Neuronal stem cell (in vitro differentiated cells): ENCODE data around the gene TMTC2.

ENCODE experiments used
- DNase-seq: peaks from one replicate; pipeline ENCODE4 v3.0.0-alpha.2; 2013; ENCODE audit warnings: low spot score
- H2AFZ ChIP-seq: one replicate; pipeline ENCODE4 v1.6.1; 2013; ENCODE audit warnings: mild to moderate bottlenecking, low read length, inconsistent platforms
- H2AK5ac ChIP-seq: 2 replicates; pipeline ENCODE4 v1.6.1; 2013; ENCODE audit warnings: low read depth, mild to moderate bottlenecking, inconsistent platforms, low read length, moderate library complexity, mixed read lengths
- H2BK120ac ChIP-seq: 2 replicates; pipeline ENCODE4 v1.6.1; 2013; ENCODE audit warnings: low read depth, mild to moderate bottlenecking, inconsistent platforms, low read length, moderate library complexity, mixed read lengths
- H2BK12ac ChIP-seq: one replicate; pipeline ENCODE4 v1.6.1; 2013; ENCODE audit warnings: low read length, inconsistent platforms
- H2BK15ac ChIP-seq: 2 replicates; pipeline ENCODE4 v1.6.1; 2013; ENCODE audit warnings: mild to moderate bottlenecking, low read length, inconsistent platforms, mixed read lengths
- H2BK5ac ChIP-seq: one replicate; pipeline ENCODE4 v1.6.1; 2013; ENCODE audit warnings: inconsistent platforms, mild to moderate bottlenecking, low read length, moderate library complexity
- H3K14ac ChIP-seq: one replicate; pipeline ENCODE4 v1.6.1; 2013; ENCODE audit warnings: low read length, inconsistent platforms
- H3K18ac ChIP-seq: 2 replicates; pipeline ENCODE4 v1.6.1; 2013; ENCODE audit warnings: low read length, inconsistent platforms
- H3K23ac ChIP-seq: 2 replicates; pipeline ENCODE4 v1.6.1; 2013; ENCODE audit warnings: low read depth, mild to moderate bottlenecking, mixed read lengths, low read length, inconsistent platforms; ENCODE audit not compliant: poor library complexity
- H3K27ac ChIP-seq: replicated peaks from 3 replicates; pipeline ENCODE4 v1.5.1; 2013; ENCODE audit warnings: low read length, inconsistent platforms
- H3K27me3 ChIP-seq, 3 experiments: 2 replicates each; pipeline ENCODE4 v1.6.1; 2013; ENCODE audit warnings: low read length in 3 of 3, mild to moderate bottlenecking in 2 of 3, inconsistent platforms in 1 of 3, low read depth in 1 of 3, mixed read lengths in 1 of 3, moderate library complexity in 1 of 3; ENCODE audit not compliant: control insufficient read depth in 3 of 3, insufficient read depth in 3 of 3
- H3K36me3 ChIP-seq, 2 donors: replicated peaks in 1 of 2; 2 replicates each; pipeline ENCODE4 v1.6.1; 2013; ENCODE audit warnings: low read length in 2 of 2; ENCODE audit not compliant: control insufficient read depth in 2 of 2, insufficient read depth in 2 of 2
- H3K4ac ChIP-seq: 2 replicates; pipeline ENCODE4 v1.6.1; 2013; ENCODE audit warnings: inconsistent platforms, mild to moderate bottlenecking, low read length, moderate library complexity
- H3K4me1 ChIP-seq, 2 donors: 1 replicate in 1 of 2; 2 replicates in 1 of 2; pipeline ENCODE4 v1.6.1; 2013; ENCODE audit warnings: low read length in 2 of 2, low read depth in 1 of 2; ENCODE audit not compliant: control insufficient read depth in 2 of 2, insufficient read depth in 1 of 2
- H3K4me2 ChIP-seq: one replicate; pipeline ENCODE4 v1.6.1; 2013; ENCODE audit warnings: mild to moderate bottlenecking, low read length, inconsistent platforms; ENCODE audit not compliant: insufficient read depth, poor library complexity, severe bottlenecking
- H3K4me3 ChIP-seq, 2 donors: 2 replicates each; pipeline ENCODE4 v1.5.1; 2013; ENCODE audit warnings: low read length in 2 of 2, mild to moderate bottlenecking in 2 of 2, inconsistent platforms in 1 of 2, moderate library complexity in 1 of 2
- H3K79me1 ChIP-seq: one replicate; pipeline ENCODE4 v1.6.1; 2013; ENCODE audit warnings: low read depth, mild to moderate bottlenecking, inconsistent platforms, low read length, moderate library complexity
- H3K9ac ChIP-seq: one replicate; pipeline ENCODE4 v1.6.1; 2013; ENCODE audit warnings: mild to moderate bottlenecking, low read depth, low read length, inconsistent platforms; ENCODE audit not compliant: poor library complexity
- H3K9me3 ChIP-seq, 2 donors: replicated peaks in 1 of 2; 2 replicates each; pipeline versions ENCODE3 to v1.6.1; 2013; ENCODE audit warnings: low read length in 2 of 2, mild to moderate bottlenecking in 2 of 2, inconsistent platforms in 1 of 2, low read depth in 1 of 2, mixed read lengths in 1 of 2, moderate library complexity in 1 of 2; ENCODE audit not compliant: control insufficient read depth in 2 of 2, insufficient read depth in 1 of 2
- H4K8ac ChIP-seq: one replicate; pipeline ENCODE4 v1.6.1; 2013; ENCODE audit warnings: low read depth, mild to moderate bottlenecking, inconsistent platforms, low read length, moderate library complexity
- H4K91ac ChIP-seq: one replicate; pipeline ENCODE4 v1.6.1; 2013; ENCODE audit warnings: low read length, low read depth, mild to moderate bottlenecking, inconsistent platforms; ENCODE audit not compliant: poor library complexity
- WGBS, 2 donors: extraction: QIAGEN DNeasy Blood & Tissue Kit; methylation state at CpG; one replicate each; pipeline ENCODE4 v1.1.7; 2013; ENCODE audit warnings: missing lambda C conversion rate in 2 of 2, mixed read lengths in 1 of 2; ENCODE audit not compliant: insufficient read length in 2 of 2, insufficient replicate concordance in 1 of 2; ENCODE audit errors: extremely low coverage in 2 of 2; 5-methylcytosine and 5-hydroxymethylcytosine counted together

TMTC2 gene

GRCh38 chr12:82740129-82741000 lies 53.7 kb downstream of the TMTC2 start:
- no peak overlapping the region for H4K91ac ChIP-seq
- H2BK120ac ChIP-seq = no peak overlapping the region
- no peak overlapping the region for H3K27ac ChIP-seq
- H2AFZ ChIP-seq = no peak overlapping the region
- peaks cover 5 to 11% of the 10 kb centered on the region in 2 donors for H3K4me1 ChIP-seq
- no peak overlapping the region for H3K14ac ChIP-seq
- no peak for DNase-seq
- H2BK12ac ChIP-seq = no peak overlapping the region
- peaks cover 0 to 5% of the 10 kb centered on the region in 2 donors for H3K9me3 ChIP-seq
- no peak overlapping the region for H3K18ac ChIP-seq
- H3K27me3 ChIP-seq = no peaks in the 10 kb centered on the region
- WGBS, 2 donors = no CpG with 5 or more reads among the region's 7 CpGs
- H2AK5ac ChIP-seq = no peak overlapping the region
- no peak overlapping the region for H3K9ac ChIP-seq
- H2BK5ac ChIP-seq = no peak overlapping the region
- no peak overlapping the region for H3K4me2 ChIP-seq
- peaks cover 1 to 72% of the 10 kb centered on the region in 2 donors for H3K36me3 ChIP-seq
- H3K23ac ChIP-seq = no peak overlapping the region
- H4K8ac ChIP-seq = no peak overlapping the region
- no peak overlapping the region for H3K4ac ChIP-seq
- no peak overlapping the region for H2BK15ac ChIP-seq
- H3K4me3 ChIP-seq = no peak overlapping the region
- no peaks in the 10 kb centered on the region for H3K79me1 ChIP-seq

DNA sequence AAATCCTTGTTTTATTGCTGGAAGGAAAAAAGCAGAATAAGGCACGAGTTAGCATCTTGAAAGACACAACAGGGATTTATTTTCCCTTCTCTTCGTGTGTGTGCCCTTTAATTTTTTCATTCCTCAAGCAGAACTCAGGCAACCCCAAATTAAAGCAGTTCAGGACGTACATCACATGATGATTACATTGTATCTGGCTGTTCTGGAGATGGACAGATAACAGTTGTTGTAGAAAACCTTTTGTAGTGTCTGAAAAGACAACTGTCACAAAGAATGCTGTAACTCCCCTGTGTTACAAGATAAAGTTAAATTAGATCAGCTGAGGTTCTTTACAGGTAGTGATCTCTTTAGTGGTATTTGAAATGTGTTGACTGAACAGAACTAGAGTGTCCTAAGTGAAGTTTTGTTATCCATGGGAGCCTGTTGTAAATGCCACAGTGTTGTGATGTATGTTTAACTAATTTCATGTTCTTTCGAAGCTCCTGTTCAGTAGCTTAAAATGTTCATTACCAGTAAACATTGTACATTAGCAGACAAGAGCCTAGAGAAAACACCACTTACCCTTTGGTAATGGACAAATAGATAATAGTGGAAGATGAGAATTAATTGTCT lies 58.5 kb downstream of the TMTC2 start:
- Histone ChIP-seq H2BK5ac (no peak overlapping the region), H3K14ac (no peak overlapping the region), H2BK12ac (no peak overlapping the region), H3K9ac (no peak overlapping the region), H3K4me3 (no peak overlapping the region), H3K27ac (no peak overlapping the region), H2AFZ (peak overlapping the region; percentile 34), H3K79me1 (no peaks in the 10 kb centered on the region), H4K8ac (no peak overlapping the region), H2AK5ac (no peak overlapping the region), H2BK15ac (no peak overlapping the region), H3K9me3 (peaks cover 0 to 5% of the 10 kb centered on the region in 2 donors), H3K27me3 (no peaks in the 10 kb centered on the region), H3K18ac (no peak overlapping the region), H3K4ac (no peak overlapping the region), H3K4me1 (peaks cover 5 to 14% of the 10 kb centered on the region in 2 donors), H2BK120ac (no peak overlapping the region), H4K91ac (no peak overlapping the region), H3K23ac (no peak overlapping the region), H3K4me2 (no peak overlapping the region), H3K36me3 (peaks cover 0 to 60% of the 10 kb centered on the region in 2 donors)
- WGBS, 2 donors = no CpG with 5 or more reads among the region's 4 CpGs
- DNase-seq = no peak

DNA sequence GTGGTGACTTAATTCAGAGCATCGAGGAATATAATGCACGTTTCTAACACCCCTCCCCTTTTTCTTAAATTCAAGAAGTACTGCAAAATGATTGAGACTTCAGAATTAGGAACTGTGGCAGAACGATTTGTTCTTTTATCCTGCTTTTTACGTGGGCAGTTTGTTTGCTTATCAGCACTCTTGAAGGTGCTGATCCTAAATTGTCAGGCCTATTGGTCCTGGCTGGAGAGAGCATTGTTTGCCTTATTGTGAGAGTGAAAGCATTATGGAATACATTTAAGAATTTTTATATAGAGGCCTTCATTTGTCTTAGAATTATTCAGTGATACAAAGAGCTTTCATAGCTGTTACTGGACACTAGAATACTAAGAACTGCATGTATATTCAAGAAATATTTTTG lies 59.1 kb downstream of the TMTC2 start:
- no peak overlapping the region for H4K91ac ChIP-seq
- H3K79me1 ChIP-seq = no peaks in the 10 kb centered on the region
- no peaks in the 10 kb centered on the region for H3K27me3 ChIP-seq
- no peak overlapping the region for H4K8ac ChIP-seq
- no peak overlapping the region for H2AFZ ChIP-seq
- H3K23ac ChIP-seq = no peak overlapping the region
- H3K4me3 ChIP-seq = no peak overlapping the region
- peaks cover 0 to 8% of the 10 kb centered on the region in 2 donors for H3K9me3 ChIP-seq
- no peak overlapping the region for H2BK120ac ChIP-seq
- H2AK5ac ChIP-seq = no peak overlapping the region
- no peak overlapping the region for H3K14ac ChIP-seq
- H3K9ac ChIP-seq = no peak overlapping the region
- peaks cover 0 to 60% of the 10 kb centered on the region in 2 donors for H3K36me3 ChIP-seq
- H2BK12ac ChIP-seq = no peak overlapping the region
- no peak overlapping the region for H3K4ac ChIP-seq
- H2BK5ac ChIP-seq = no peak overlapping the region
- H3K27ac ChIP-seq = no peak overlapping the region
- peaks cover 3 to 14% of the 10 kb centered on the region in 2 donors for H3K4me1 ChIP-seq
- H2BK15ac ChIP-seq = no peak overlapping the region
- no peak overlapping the region for H3K18ac ChIP-seq
- WGBS, 2 donors = no CpG with 5 or more reads among the region's 4 CpGs
- no peak overlapping the region for H3K4me2 ChIP-seq
- no peak for DNase-seq

- Histone ChIP-seq H3K4me3 (no peak overlapping the region), H3K9ac (no peak overlapping the region), H4K91ac (no peak overlapping the region), H3K9me3 (peaks cover 0 to 10% of the 10 kb centered on the region in 2 donors), H3K4me1 (peaks cover 3 to 14% of the 10 kb centered on the region in 2 donors), H3K4me2 (no peak overlapping the region), H3K36me3 (peaks cover 0 to 54% of the 10 kb centered on the region in 2 donors), H3K27me3 (no peaks in the 10 kb centered on the region), H3K4ac (no peak overlapping the region), H3K27ac (no peak overlapping the region), H3K79me1 (no peaks in the 10 kb centered on the region), H2AK5ac (no peak overlapping the region), H3K23ac (no peak overlapping the region), H2BK120ac (no peak overlapping the region), H4K8ac (no peak overlapping the region), H3K18ac (no peak overlapping the region), H2BK5ac (no peak overlapping the region), H2BK15ac (no peak overlapping the region), H2AFZ (no peak overlapping the region), H2BK12ac (no peak overlapping the region), H3K14ac (no peak overlapping the region)
- no peak for DNase-seq
- no CpG with 5 or more reads among the region's 2 CpGs for WGBS, 2 donors
Measured at GRCh38 chr12:82746668-82747067, 60.0 kb downstream of the TMTC2 start.
